Measurements from ENCODE around the gene CPE. TPM values are rescaled to one million over a fixed set of nuclear protein-coding genes. Genes with fewer than 3 reads are reported as not detected.

CPE gene
- 10 to 100 TPM; 56.8 to 93.6 TPM for total RNA-seq

DNA sequence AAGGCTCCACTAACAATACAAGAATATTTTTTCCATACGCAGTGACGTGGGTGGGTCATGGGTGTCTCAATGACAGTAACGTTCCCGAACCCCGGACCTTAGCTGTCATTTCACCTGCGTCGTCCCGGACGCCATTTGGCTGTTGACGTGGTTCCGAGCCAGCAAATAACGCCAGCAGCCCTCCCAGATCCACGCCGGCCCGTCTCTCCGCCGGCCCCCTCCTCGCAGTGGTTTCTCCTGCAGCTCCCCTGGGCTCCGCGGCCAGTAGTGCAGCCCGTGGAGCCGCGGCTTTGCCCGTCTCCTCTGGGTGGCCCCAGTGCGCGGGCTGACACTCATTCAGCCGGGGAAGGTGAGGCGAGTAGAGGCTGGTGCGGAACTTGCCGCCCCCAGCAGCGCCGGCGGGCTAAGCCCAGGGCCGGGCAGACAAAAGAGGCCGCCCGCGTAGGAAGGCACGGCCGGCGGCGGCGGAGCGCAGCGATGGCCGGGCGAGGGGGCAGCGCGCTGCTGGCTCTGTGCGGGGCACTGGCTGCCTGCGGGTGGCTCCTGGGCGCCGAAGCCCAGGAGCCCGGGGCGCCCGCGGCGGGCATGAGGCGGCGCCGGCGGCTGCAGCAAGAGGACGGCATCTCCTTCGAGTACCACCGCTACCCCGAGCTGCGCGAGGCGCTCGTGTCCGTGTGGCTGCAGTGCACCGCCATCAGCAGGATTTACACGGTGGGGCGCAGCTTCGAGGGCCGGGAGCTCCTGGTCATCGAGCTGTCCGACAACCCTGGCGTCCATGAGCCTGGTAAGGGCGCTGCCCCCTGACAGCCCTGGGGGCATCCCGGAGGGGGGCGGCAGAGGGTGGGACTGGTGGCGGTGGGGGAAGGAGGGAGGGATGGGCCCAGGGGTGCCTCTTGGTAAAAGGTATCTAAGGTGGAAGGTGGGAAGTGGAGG lies at the start of gene CPE:
Gene CPE, plus strand, starts transcription at position 264 of the 933 bp plus-strand sequence. Its CDS starts 214 bp downstream, at position 478.
- TF ChIP-seq, protein P1, sequence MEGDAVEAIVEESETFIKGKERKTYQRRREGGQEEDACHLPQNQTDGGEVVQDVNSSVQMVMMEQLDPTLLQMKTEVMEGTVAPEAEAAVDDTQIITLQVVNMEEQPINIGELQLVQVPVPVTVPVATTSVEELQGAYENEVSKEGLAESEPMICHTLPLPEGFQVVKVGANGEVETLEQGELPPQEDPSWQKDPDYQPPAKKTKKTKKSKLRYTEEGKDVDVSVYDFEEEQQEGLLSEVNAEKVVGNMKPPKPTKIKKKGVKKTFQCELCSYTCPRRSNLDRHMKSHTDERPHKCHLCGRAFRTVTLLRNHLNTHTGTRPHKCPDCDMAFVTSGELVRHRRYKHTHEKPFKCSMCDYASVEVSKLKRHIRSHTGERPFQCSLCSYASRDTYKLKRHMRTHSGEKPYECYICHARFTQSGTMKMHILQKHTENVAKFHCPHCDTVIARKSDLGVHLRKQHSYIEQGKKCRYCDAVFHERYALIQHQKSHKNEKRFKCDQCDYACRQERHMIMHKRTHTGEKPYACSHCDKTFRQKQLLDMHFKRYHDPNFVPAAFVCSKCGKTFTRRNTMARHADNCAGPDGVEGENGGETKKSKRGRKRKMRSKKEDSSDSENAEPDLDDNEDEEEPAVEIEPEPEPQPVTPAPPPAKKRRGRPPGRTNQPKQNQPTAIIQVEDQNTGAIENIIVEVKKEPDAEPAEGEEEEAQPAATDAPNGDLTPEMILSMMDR (IDR thresholded peaks at IDR 0.05), result peak in 1 of 2 donors; percentile 53
- Histone ChIP-seq H3K27me3 (no peaks in the 10 kb centered on the region), H3K36me3 (no peaks in the 10 kb centered on the region), H3K9me3 (peaks cover 0 to 11% of the 10 kb centered on the region in 2 donors), H3K4me3 (peak within 1 kb of the TSS; percentile 46 to 69), H3K4me1 (no peaks in the 10 kb centered on the region), H3K27ac (peak within 1 kb of the TSS; percentile 65 to 78)
- peak; percentile 81 for DNase-seq (ENCODE audit: low spot score)

DNA sequence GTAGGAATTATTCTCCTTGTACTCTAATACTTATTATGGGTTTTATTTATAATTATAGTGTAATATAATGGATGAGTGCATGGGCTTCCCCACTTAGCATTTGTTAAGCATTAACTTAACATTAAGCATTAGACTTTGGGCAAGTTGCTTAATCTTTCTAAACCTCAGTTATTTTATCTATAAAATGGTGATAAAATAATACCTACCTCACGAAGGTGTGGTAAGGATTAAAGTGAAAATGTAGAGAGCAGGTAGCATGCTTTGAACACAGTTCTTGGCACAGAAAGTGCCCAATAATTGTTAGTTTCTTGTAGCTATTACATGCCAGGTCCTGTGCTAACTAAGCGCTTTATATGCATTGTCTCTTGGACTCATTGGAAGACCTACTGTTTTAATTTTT lies 48.7 kb upstream of the CPE start:
- Histone ChIP-seq H3K27me3 (no peaks in the 10 kb centered on the region), H3K36me3 (no peaks in the 10 kb centered on the region)
- TF ChIP-seq, protein P1 (IDR thresholded peaks at IDR 0.05), result no peak

DNA sequence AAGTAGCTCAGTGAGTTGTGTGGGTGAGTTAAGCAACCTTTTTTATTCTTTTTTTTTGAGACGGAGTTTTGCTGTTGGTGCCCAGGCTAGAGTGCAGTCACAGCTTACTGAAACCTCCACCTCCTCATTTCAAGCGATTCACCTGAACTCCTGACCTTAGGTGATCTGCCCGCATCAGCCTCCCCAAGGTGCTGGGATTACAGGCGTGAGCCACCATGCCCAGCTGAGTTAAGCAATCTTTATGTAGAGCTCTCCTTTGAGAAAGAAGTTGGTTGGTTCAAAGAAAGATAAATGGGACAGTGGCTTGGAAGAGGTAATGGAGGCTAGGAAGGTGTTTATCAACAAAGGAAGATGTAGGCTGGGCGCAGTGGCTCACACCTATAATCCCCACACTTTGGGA lies 48.1 kb upstream of the CPE start:
- H3K27ac ChIP-seq, result no peak overlapping the region
- H3K27me3 ChIP-seq, result no peaks in the 10 kb centered on the region
- no peak for DNase-seq (ENCODE audit: low spot score)
- TF ChIP-seq, protein P1 (IDR thresholded peaks at IDR 0.05), result no peak
- no peaks in the 10 kb centered on the region for H3K36me3 ChIP-seq
- no peak overlapping the region for H3K4me3 ChIP-seq
- peaks cover 0 to 20% of the 10 kb centered on the region in 2 donors for H3K4me1 ChIP-seq
- H3K9me3 ChIP-seq, result no peaks in the 10 kb centered on the region

More for the DNA sequence above, 48.7 kb upstream of the CPE start:
- no peak for DNase-seq (ENCODE audit: low spot score)
- Histone ChIP-seq H3K4me1 (peaks cover 0 to 20% of the 10 kb centered on the region in 2 donors), H3K9me3 (no peaks in the 10 kb centered on the region), H3K27ac (no peak overlapping the region), H3K4me3 (no peak overlapping the region)

DNA sequence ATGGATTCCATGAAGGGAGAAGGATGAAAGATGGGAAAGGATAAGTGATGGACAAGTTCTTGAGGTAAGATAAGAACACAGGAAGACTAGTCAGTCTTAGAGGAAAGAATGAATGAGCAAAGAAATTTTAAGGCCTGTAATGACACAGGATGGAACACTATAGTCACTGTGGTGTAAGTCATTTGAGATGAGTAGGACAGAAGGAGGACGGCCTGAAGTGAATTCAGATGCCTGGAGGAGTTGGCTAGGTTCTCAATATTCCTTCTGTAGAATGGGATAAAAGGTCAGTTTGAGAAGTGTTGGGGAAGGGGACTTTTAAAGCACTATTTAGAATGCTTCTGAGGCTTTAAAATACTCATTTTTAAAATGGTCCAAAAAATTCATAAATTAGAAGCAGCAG lies 47.4 kb upstream of the CPE start:
- no peaks in the 10 kb centered on the region for H3K36me3 ChIP-seq
- no peak overlapping the region for H3K27ac ChIP-seq
- H3K4me1 ChIP-seq, result peaks cover 0 to 15% of the 10 kb centered on the region in 2 donors
- DNase-seq (ENCODE audit: low spot score), result no peak
- TF ChIP-seq, protein P1 (IDR thresholded peaks at IDR 0.05), result no peak
- H3K9me3 ChIP-seq, result no peaks in the 10 kb centered on the region
- H3K27me3 ChIP-seq, result no peaks in the 10 kb centered on the region
- no peak overlapping the region for H3K4me3 ChIP-seq

DNA sequence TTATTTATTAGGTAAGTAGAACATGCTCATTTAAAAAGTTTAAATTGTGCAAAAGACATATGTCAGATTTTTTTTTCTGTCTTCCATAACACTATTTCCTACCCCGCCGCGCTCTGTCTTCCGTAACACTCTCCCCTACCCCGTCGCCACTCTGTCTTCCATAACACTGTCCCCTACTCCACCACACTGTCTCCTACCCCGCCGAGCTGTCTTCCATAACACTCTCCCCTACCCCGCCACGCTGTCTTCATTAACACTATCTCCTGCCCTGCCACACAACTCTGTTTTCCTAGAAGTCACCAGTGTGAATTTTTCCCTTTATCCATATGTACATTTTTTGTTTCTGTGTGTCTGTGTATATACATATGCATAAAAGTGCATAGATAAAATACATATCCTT lies 47.0 kb upstream of the CPE start:
- no peaks in the 10 kb centered on the region for H3K9me3 ChIP-seq
- no peak overlapping the region for H3K4me3 ChIP-seq
- DNase-seq (ENCODE audit: low spot score), result no peak
- TF ChIP-seq, protein P1 (IDR thresholded peaks at IDR 0.05), result no peak
- no peaks in the 10 kb centered on the region for H3K27me3 ChIP-seq
- H3K36me3 ChIP-seq, result no peaks in the 10 kb centered on the region
- no peak overlapping the region for H3K27ac ChIP-seq
- peaks cover 0 to 13% of the 10 kb centered on the region in 2 donors for H3K4me1 ChIP-seq
